CD4-positive, alpha-beta T cell treated with Interleukin-17A for 1 hour (primary cell): ENCODE results near the gene SPATA13.
"Not testable (repeated sequence)": the region's sequence is repeated elsewhere in the genome, so short reads cannot be mapped to it uniquely, and the experiment has no call there.

ENCODE experiments used
- DNase-seq: peaks from one replicate; pipeline ENCODE4 v3.0.0-alpha.2; 2020

SPATA13 gene

GRCh38 chr13:24160458-24161009 is at the start of gene SPATA13:
TSS of gene SPATA13 (plus strand) at chr13:24160720. CDS start at chr13:24222930, 62,210 bp downstream.
- peak; percentile 93 for DNase-seq

- no peak for DNase-seq
Observed at GRCh38 chr13:24112791-24113190, 47.7 kb upstream of the SPATA13 start.

- no peak for DNase-seq
Observed at GRCh38 chr13:24115671-24116070, 44.8 kb upstream of the SPATA13 start.

- DNase-seq = no peak
Observed at GRCh38 chr13:24116131-24116530, 44.4 kb upstream of the SPATA13 start.

- DNase-seq = no peak
Observed at GRCh38 chr13:24118576-24118975, 41.9 kb upstream of the SPATA13 start.

- no peak for DNase-seq
Observed at GRCh38 chr13:24119626-24120508, 40.7 kb upstream of the SPATA13 start.

GRCh38 chr13:24122045-24122444 is 38.5 kb upstream of the SPATA13 start:
- DNase-seq = not testable (repeated sequence)

GRCh38 chr13:24122569-24122968 is 38.0 kb upstream of the SPATA13 start:
- DNase-seq = no peak

GRCh38 chr13:24123761-24124160 is 36.8 kb upstream of the SPATA13 start:
- DNase-seq = no peak

- DNase-seq = no peak
Observed at GRCh38 chr13:24124789-24125476, 35.6 kb upstream of the SPATA13 start.

GRCh38 chr13:24127116-24127631 is 33.3 kb upstream of the SPATA13 start:
- no peak for DNase-seq

GRCh38 chr13:24128112-24128511 is 32.4 kb upstream of the SPATA13 start:
- DNase-seq = no peak

GRCh38 chr13:24128962-24129361 is 31.6 kb upstream of the SPATA13 start:
- no peak for DNase-seq

- DNase-seq = no peak
Observed at GRCh38 chr13:24129914-24130774, 30.4 kb upstream of the SPATA13 start.

- no peak for DNase-seq
Observed at GRCh38 chr13:24131749-24132148, 28.8 kb upstream of the SPATA13 start.

GRCh38 chr13:24133021-24133795 is 27.3 kb upstream of the SPATA13 start:
- no peak for DNase-seq

GRCh38 chr13:24134231-24134630 is 26.3 kb upstream of the SPATA13 start:
- DNase-seq = no peak

- no peak for DNase-seq
Observed at GRCh38 chr13:24134757-24135156, 25.8 kb upstream of the SPATA13 start.

GRCh38 chr13:24135674-24136300 is 24.7 kb upstream of the SPATA13 start:
- DNase-seq = no peak

GRCh38 chr13:24138911-24139310 is 21.6 kb upstream of the SPATA13 start:
- DNase-seq = no peak

GRCh38 chr13:24141333-24141910 is 19.1 kb upstream of the SPATA13 start:
- DNase-seq = no peak
